SU-DHL-6 (cell line): Measurements from ENCODE around the gene LRRC56.
A peak's percentile ranks its signal among the peaks of the same experiment; 100 is the strongest.

Source experiments
- H2AFZ ChIP-seq: fragments of 200-600 bp; sonication (generic); 2 replicates; pipeline ENCODE4 v1.6.1; 2014; ENCODE audit warnings: low read depth, mild to moderate bottlenecking, moderate library complexity, mixed read lengths, antibody characterized with exemption, low read length; ENCODE audit not compliant: severe bottlenecking
- H3F3A ChIP-seq: fragments of 200-600 bp; shearing (Covaris generic); 2 replicates; pipeline ENCODE4 v1.6.0; 2016; ENCODE audit warnings: antibody characterized with exemption, mild to moderate bottlenecking; ENCODE audit not compliant: insufficient read depth
- H3K27ac ChIP-seq: fragments of 200-600 bp; sonication (generic); 2 replicates; pipeline ENCODE4 v1.5.1; 2016; ENCODE audit warnings: low read depth, mild to moderate bottlenecking, low read length, moderate library complexity, mixed read lengths
- H3K27me3 ChIP-seq: fragments of 200-600 bp; sonication (generic), shearing (Covaris generic); 2 replicates; pipeline ENCODE4 v1.6.0; 2014; ENCODE audit warnings: mild to moderate bottlenecking, low read length
- H3K36me3 ChIP-seq: fragments of 200-600 bp; sonication (generic); 2 replicates; pipeline ENCODE4 v1.6.1; 2014; ENCODE audit warnings: mild to moderate bottlenecking, low read length, mixed read lengths
- H3K4me2 ChIP-seq: fragments of 300-600, 200-600 bp; shearing (Covaris generic), sonication (generic); 2 replicates; pipeline ENCODE4 v1.6.0; 2014; ENCODE audit warnings: low read length, low read depth, mild to moderate bottlenecking; ENCODE audit not compliant: poor library complexity, severe bottlenecking
- H3K4me3 ChIP-seq: fragments of 200-600 bp; sonication (generic); 2 replicates; pipeline ENCODE4 v1.5.1; 2014; ENCODE audit warnings: antibody characterized with exemption, low read length, mild to moderate bottlenecking, mixed read lengths; ENCODE audit not compliant: insufficient read depth, poor library complexity, severe bottlenecking
- H3K79me2 ChIP-seq: fragments of 200-600 bp; sonication (generic); 2 replicates; pipeline ENCODE4 v1.6.1; 2014; ENCODE audit warnings: mild to moderate bottlenecking, low read length, moderate library complexity; ENCODE audit not compliant: insufficient read depth
- H3K9ac ChIP-seq: fragments of 200-600 bp; sonication (generic); 2 replicates; pipeline ENCODE4 v1.7.0; 2014; ENCODE audit warnings: mild to moderate bottlenecking, low read length
- H3K9me2 ChIP-seq: fragments of 200-600 bp; sonication (generic); replicated peaks from 2 replicates; pipeline ENCODE4 v1.6.1; 2014; ENCODE audit warnings: low read length; ENCODE audit not compliant: insufficient read depth
- H3K9me3 ChIP-seq: fragments of 200-600 bp; sonication (generic); 2 replicates; pipeline ENCODE4 v1.6.1; 2014; ENCODE audit warnings: low read length, mixed read lengths; ENCODE audit not compliant: insufficient read depth
- H4K20me1 ChIP-seq: fragments of 200-600 bp; sonication (generic); 2 replicates; pipeline ENCODE4 v1.6.1; 2014; ENCODE audit warnings: low read depth, mild to moderate bottlenecking, antibody characterized with exemption, low read length, moderate library complexity, mixed read lengths
- CTCF ChIP-seq: fragments of 200-600 bp; sonication (generic); IDR thresholded peaks from one replicate; pipeline ENCODE4 v1.5.1; 2017; ENCODE audit warnings: antibody characterized with exemption, mild to moderate bottlenecking, low read length, moderate library complexity; ENCODE audit not compliant: insufficient read depth, poor library complexity, severe bottlenecking
- EZH2phosphoT487 ChIP-seq: fragments of 200-600 bp; sonication (generic), shearing (Covaris generic); conservative IDR thresholded peaks from 2 replicates; pipeline ENCODE4 v1.6.1; 2018; ENCODE audit warnings: mild to moderate bottlenecking, antibody characterized with exemption, low read length, moderate library complexity, mixed read lengths

LRRC56 gene

GRCh38 chr11:575313-575995, 38.1 kb downstream of the LRRC56 start:
- H3K9me2 ChIP-seq, result no peaks in the 10 kb centered on the region
- H3K27ac ChIP-seq, result no peak overlapping the region
- H3K36me3 ChIP-seq, result no peaks in the 10 kb centered on the region
- 0 out of 2 replicates have a peak, but pooled peaks cover 3% of the 10 kb centered on the region for H3F3A ChIP-seq
- no peak overlapping the region for H2AFZ ChIP-seq
- no peak overlapping the region for H3K4me3 ChIP-seq
- peaks cover 38% of the 10 kb centered on the region for H3K79me2 ChIP-seq
- H3K4me2 ChIP-seq, result peak overlapping the region; percentile 38
- no peaks in the 10 kb centered on the region for H3K27me3 ChIP-seq
- H3K9ac ChIP-seq, result no peak overlapping the region
- no peak for TF ChIP-seq CTCF
- TF ChIP-seq EZH2phosphoT487, result no peak
- H4K20me1 ChIP-seq, result peaks cover 23% of the 10 kb centered on the region; the same call in 1 of the 2 replicates
- no peaks in the 10 kb centered on the region for H3K9me3 ChIP-seq

- TF ChIP-seq CTCF (no peak), EZH2phosphoT487 (no peak)
- no peaks in the 10 kb centered on the region for H3K9me3 ChIP-seq
- H4K20me1 ChIP-seq, result peaks cover 25% of the 10 kb centered on the region; the same call in 1 of the 2 replicates
- peak within 1 kb of the TSS; percentile 95 for H2AFZ ChIP-seq
- peak within 1 kb of the TSS; percentile 76 for H3K4me3 ChIP-seq
- H3K9ac ChIP-seq, result peak within 1 kb of the TSS; percentile 78
- H3K4me2 ChIP-seq, result peak within 1 kb of the TSS; percentile 85
- no peaks in the 10 kb centered on the region for H3K36me3 ChIP-seq
- peaks cover 45% of the 10 kb centered on the region for H3K79me2 ChIP-seq
- H3K27me3 ChIP-seq, result no peaks in the 10 kb centered on the region
- H3K27ac ChIP-seq, result peak within 1 kb of the TSS; percentile 84
- no peaks in the 10 kb centered on the region for H3K9me2 ChIP-seq
- H3F3A ChIP-seq, result 0 out of 2 replicates have a peak, but pooled peaks cover 3% of the 10 kb centered on the region
These were observed 38.9 kb downstream of the LRRC56 start, which contains the start of gene PHRF1 for GRCh38 chr11:575996-576768. Gene PHRF1, plus strand, starts transcription at chr11:576470. Its CDS starts 5,043 bp downstream, at chr11:581513.

GRCh38 chr11:576811-577610, 39.7 kb downstream of the LRRC56 start:
- H3K36me3 ChIP-seq, result no peaks in the 10 kb centered on the region
- peaks cover 27% of the 10 kb centered on the region; the same call in 1 of the 2 replicates for H4K20me1 ChIP-seq
- H3K9ac ChIP-seq, result peak overlapping the region; percentile 78
- no peaks in the 10 kb centered on the region for H3K9me3 ChIP-seq
- no peak for TF ChIP-seq CTCF
- TF ChIP-seq EZH2phosphoT487, result no peak
- no peak overlapping the region for H2AFZ ChIP-seq
- no peaks in the 10 kb centered on the region for H3K9me2 ChIP-seq
- H3K79me2 ChIP-seq, result peaks cover 53% of the 10 kb centered on the region
- no peak overlapping the region for H3K27ac ChIP-seq
- H3F3A ChIP-seq, result 0 out of 2 replicates have a peak, but pooled peaks cover 3% of the 10 kb centered on the region
- H3K27me3 ChIP-seq, result no peaks in the 10 kb centered on the region
- peak overlapping the region; percentile 85 for H3K4me2 ChIP-seq
- peak overlapping the region; percentile 76 for H3K4me3 ChIP-seq
